ENCODE results near the gene ZC3H11A. TPM values are rescaled to one million over a fixed set of nuclear protein-coding genes. Genes with fewer than 3 reads are reported as not detected.

ZC3H11A gene
- total and polyA plus RNA-seq, 2 donors (not counting 3 experiments of a cell fraction or from before 2014, with no cell fraction given) = 36.8 to 72.6 TPM

GRCh38 chr1:203769505-203770343 lies 25.7 kb upstream of the ZC3H11A start:
- H3K9ac ChIP-seq (replicated peaks; ENCODE audit: extremely low read depth, insufficient read depth, low read length) = no peak overlapping the region
- H3K9me3 ChIP-seq (replicated peaks; ENCODE audit: control insufficient read depth, insufficient read depth, low read length) = no peaks in the 10 kb centered on the region
- intact Hi-C loops (cut with micrococcal nuclease) (loop anchor here (1.0 kb wide), 1 partner anchor 41 kb away; no protein-coding TSS in a partner anchor), dilution Hi-C loops (cut with MboI; ENCODE audit: extremely low pct_ligation_motif_present, low sequenced_read_pairs) (no loop called here)
- H4K20me1 ChIP-seq (replicated peaks; ENCODE audit: control insufficient read depth, extremely low read depth, insufficient read depth, low read length) = no peaks in the 10 kb centered on the region
- no peaks in the 10 kb centered on the region for H3K79me2 ChIP-seq (ENCODE audit: control insufficient read depth, insufficient read depth, low read length)
- H3K4me1 ChIP-seq (ENCODE audit: control insufficient read depth, extremely low read depth, insufficient read depth, low read length) = peaks cover 3% of the 10 kb centered on the region
- peak overlapping the region; percentile 76 for H2AFZ ChIP-seq (ENCODE audit: low read depth, low read length)
- DNase-seq (ENCODE audit: low read depth, low spot score) = peak; percentile 68
- H3K4me2 ChIP-seq (ENCODE audit: insufficient read depth, low read length) = peak overlapping the region; percentile 59
- H3K4me3 ChIP-seq (replicated peaks in 1 of 3; ENCODE audit: insufficient read depth in 1 of 3, low read depth in 1 of 3, low read length in 3 of 3) = no peak overlapping the region
- FAIRE-seq = peak; percentile 81
- H3K27me3 ChIP-seq (ENCODE audit: control insufficient read depth in 2 of 2, insufficient read depth in 2 of 2, low read length in 2 of 2) = peaks cover 0 to 5% of the 10 kb centered on the region in 2 experiments
- BruUV-seq (replicated peaks) = no TSS peak
- no peak for TF ChIP-seq CTCF (IDR thresholded peaks at IDR 0.05; ENCODE audit: extremely low read depth in 1 of 2, insufficient read depth in 1 of 2, low read depth in 1 of 2, low read length in 2 of 2)
- no peak for TF ChIP-seq POLR2AphosphoS5 (IDR thresholded peaks at IDR 0.05; ENCODE audit: insufficient read depth, low read depth, low read length)
- no peak for TF ChIP-seq JUN (IDR thresholded peaks at IDR 0.05; ENCODE audit: borderline replicate concordance, insufficient read depth, insufficient read length, low read depth)
- no peak for TF ChIP-seq MAX (IDR thresholded peaks at IDR 0.05; ENCODE audit: insufficient read depth, insufficient read length)
- TF ChIP-seq FOS (IDR thresholded peaks at IDR 0.05; ENCODE audit: borderline replicate concordance, insufficient read depth, low read length) = no peak
- no peak for TF ChIP-seq POLR2A (IDR thresholded peaks at IDR 0.05; ENCODE audit: low read depth, low read length)
- no peaks in the 10 kb centered on the region for H3K36me3 ChIP-seq (ENCODE audit: control insufficient read depth in 2 of 2, extremely low read depth in 1 of 2, insufficient read depth in 2 of 2, low read length in 2 of 2)
- H3K27ac ChIP-seq (ENCODE audit: insufficient read depth, low read depth, low read length) = no peak overlapping the region
- no peaks in the 10 kb centered on the region for H3K9me1 ChIP-seq (replicated peaks; ENCODE audit: control insufficient read depth, extremely low read depth, insufficient read depth, low read length)
- CTCF ChIA-PET = no interaction called here
- POLR2A ChIA-PET = interaction anchor here (0.6 kb wide), 1 partner anchor 19 kb away, joined by 5 read pairs; no protein-coding TSS in a partner anchor

Measured in endothelial cell of umbilical vein (primary cell).